Smooth muscle cell (in vitro differentiated cells): ENCODE measurements around the gene SPATS2L. TPM values are rescaled to one million over a fixed set of nuclear protein-coding genes. Genes with fewer than 3 reads are reported as not detected.

Experiments
- DNase-seq: peaks from one replicate; lab custom pipeline; 2025; ENCODE audit not compliant: unreplicated experiment; lab: John Stamatoyannopoulos, UW
- H2AFZ ChIP-seq: fragments of 200-600 bp; sonication (generic); 2 replicates; pipeline ENCODE4 v1.6.0; 2016; ENCODE audit warnings: antibody characterized with exemption, low read depth, mild to moderate bottlenecking
- H3F3A ChIP-seq: fragments of 200-600 bp; sonication (generic); 2 replicates; pipeline ENCODE4 v1.6.0; 2017; ENCODE audit warnings: antibody characterized with exemption, low read depth
- H3K27ac ChIP-seq: fragments of 200-600 bp; sonication (generic); 2 replicates; pipeline ENCODE4 v1.5.1; 2016; ENCODE audit warnings: low read depth, mild to moderate bottlenecking
- H3K27me3 ChIP-seq: fragments of 200-600 bp; sonication (generic); 2 replicates; pipeline ENCODE4 v1.6.1; 2016; ENCODE audit warnings: low read depth, mild to moderate bottlenecking
- H3K36me3 ChIP-seq: fragments of 200-600 bp; sonication (generic); 2 replicates; pipeline ENCODE4 v1.5.1; 2016; ENCODE audit warnings: low read depth
- H3K4me1 ChIP-seq: fragments of 200-600 bp; sonication (generic); 2 replicates; pipeline ENCODE4 v1.5.1; 2016; ENCODE audit warnings: low read depth
- H3K4me2 ChIP-seq: fragments of 200-600 bp; sonication (generic); 2 replicates; pipeline ENCODE4 v1.6.0; 2016; ENCODE audit warnings: mild to moderate bottlenecking
- H3K4me3 ChIP-seq: fragments of 200-600 bp; sonication (generic); 2 replicates; pipeline ENCODE4 v1.5.1; 2016; ENCODE audit warnings: mild to moderate bottlenecking
- H3K79me2 ChIP-seq: fragments of 200-600 bp; sonication (generic); 2 replicates; pipeline ENCODE4 v1.6.0; 2016; ENCODE audit warnings: low read depth, mild to moderate bottlenecking
- H3K9ac ChIP-seq: fragments of 200-600 bp; sonication (generic); 2 replicates; pipeline ENCODE4 v1.6.0; 2016; ENCODE audit warnings: low read depth
- H3K9me3 ChIP-seq: fragments of 200-600 bp; sonication (generic); replicated peaks from 2 replicates; pipeline ENCODE4 v1.5.1; 2016; ENCODE audit warnings: low read depth
- H4K20me1 ChIP-seq: fragments of 200-600 bp; sonication (generic); 2 replicates; pipeline ENCODE4 v1.6.0; 2016; ENCODE audit warnings: low read depth
- CTCF ChIP-seq: fragments of 200-600 bp; sonication (generic); IDR thresholded peaks from 2 replicates; pipeline ENCODE4 v1.5.1; 2017; ENCODE audit warnings: borderline replicate concordance, mild to moderate bottlenecking, antibody characterized with exemption; ENCODE audit not compliant: insufficient read depth, poor library complexity, severe bottlenecking
- WGBS: methylation state at CpG from one replicate; pipeline ENCODE4 v1.1.7; 2016; ENCODE audit warnings: low lambda C conversion rate; 5-methylcytosine and 5-hydroxymethylcytosine counted together
- polyA plus RNA-seq: library from polyadenylated mRNA; unstranded; fragments of >200 nt; fragmentation: Nextera tagmentation; extraction: Ambion mirVana; gene quantifications from 2 replicates; pipeline ENCODE4 v1.2.1, GENCODE V29; 2016
- total RNA-seq: library from RNA; depleted of rRNA; stranded (reverse); fragments of >200 nt; gene quantifications from 2 replicates; pipeline ENCODE4 v1.2.3, GENCODE V29; 2014

SPATS2L gene
- total and polyA plus RNA-seq, 2 experiments from 2014 or later = 356 to 432 TPM

- no peak for DNase-seq
- no peak overlapping the region for H2AFZ ChIP-seq
- H3K27ac ChIP-seq = peak overlapping the region; percentile 41
- H3K4me1 ChIP-seq = peaks cover 12% of the 10 kb centered on the region
- H3K36me3 ChIP-seq = no peaks in the 10 kb centered on the region
- no peak for TF ChIP-seq CTCF
- H3K9ac ChIP-seq = no peak overlapping the region
- H3K4me2 ChIP-seq = no peak overlapping the region
- peaks cover 19% of the 10 kb centered on the region for H3F3A ChIP-seq
- peaks cover 94% of the 10 kb centered on the region for H3K79me2 ChIP-seq
- H4K20me1 ChIP-seq = peaks cover 25% of the 10 kb centered on the region
- no peak overlapping the region for H3K4me3 ChIP-seq
- H3K27me3 ChIP-seq = no peaks in the 10 kb centered on the region
- 100% methylated on average over 1 of the region's 1 CpG for WGBS
- no peaks in the 10 kb centered on the region for H3K9me3 ChIP-seq
These were observed 93.1 kb downstream of the SPATS2L start for GRCh38 chr2:200399636-200400035.

GRCh38 chr2:200403814-200404213 is 97.3 kb downstream of the SPATS2L start:
- Histone ChIP-seq H3K36me3 (no peaks in the 10 kb centered on the region), H3K27ac (peak overlapping the region; percentile 96), H3K79me2 (peaks cover 68% of the 10 kb centered on the region), H3K9ac (no peak overlapping the region), H3F3A (peaks cover 48% of the 10 kb centered on the region), H3K4me1 (peaks cover 31% of the 10 kb centered on the region), H3K4me3 (no peak overlapping the region), H4K20me1 (peaks cover 4% of the 10 kb centered on the region), H3K27me3 (no peaks in the 10 kb centered on the region), H3K9me3 (no peaks in the 10 kb centered on the region), H3K4me2 (no peak overlapping the region), H2AFZ (no peak overlapping the region)
- DNase-seq = no peak
- no peak for TF ChIP-seq CTCF
- WGBS = 84% methylated on average over 4 of the region's 4 CpGs

- no peak for DNase-seq
- H3K9ac ChIP-seq = no peak overlapping the region
- peak overlapping the region; percentile 96 for H3K27ac ChIP-seq
- H2AFZ ChIP-seq = no peak overlapping the region
- no peak overlapping the region for H3K4me3 ChIP-seq
- 97% methylated on average over 4 of the region's 4 CpGs for WGBS
- peaks cover 12% of the 10 kb centered on the region for H4K20me1 ChIP-seq
- peaks cover 38% of the 10 kb centered on the region for H3K4me1 ChIP-seq
- no peak for TF ChIP-seq CTCF
- no peaks in the 10 kb centered on the region for H3K9me3 ChIP-seq
- H3K36me3 ChIP-seq = no peaks in the 10 kb centered on the region
- H3K4me2 ChIP-seq = peak overlapping the region; percentile 80
- peaks cover 67% of the 10 kb centered on the region for H3K79me2 ChIP-seq
- peaks cover 42% of the 10 kb centered on the region for H3F3A ChIP-seq
- no peaks in the 10 kb centered on the region for H3K27me3 ChIP-seq
These were observed 98.1 kb downstream of the SPATS2L start for GRCh38 chr2:200404615-200405014.

DNA sequence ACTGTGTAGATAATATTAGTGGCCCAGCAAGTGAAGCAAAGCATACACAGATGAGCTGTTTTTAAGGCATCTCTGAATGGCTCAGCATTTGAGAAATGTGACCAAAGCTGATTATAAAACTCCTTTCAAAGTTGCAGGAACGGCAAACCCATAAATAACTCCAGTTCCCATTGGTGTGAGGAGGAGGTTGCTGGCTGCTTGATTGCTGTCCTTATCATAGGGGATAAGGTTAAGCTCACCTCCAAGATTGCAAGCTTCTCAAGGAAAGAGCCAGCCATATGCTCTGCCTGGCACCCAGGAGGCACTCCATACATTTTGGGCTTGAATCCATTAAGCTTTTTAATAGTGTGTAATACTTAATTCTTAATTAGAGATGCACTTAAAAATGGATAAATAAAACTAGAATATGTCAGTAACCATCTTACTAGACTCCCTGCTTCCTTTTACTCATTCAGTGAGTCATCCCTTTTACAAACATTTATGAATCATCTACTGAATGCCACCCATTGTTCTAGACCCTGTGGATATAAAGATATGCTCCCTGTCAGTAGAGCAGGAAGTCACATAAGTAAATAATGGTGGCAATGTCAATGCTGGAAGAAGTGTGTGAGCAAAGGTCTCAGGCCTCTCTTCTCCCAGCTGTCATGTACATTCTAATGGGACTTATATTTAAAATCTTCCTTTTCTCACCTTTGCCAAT is 99.3 kb downstream of the SPATS2L start:
- H3K27ac ChIP-seq = peak overlapping the region; percentile 96
- peak overlapping the region; percentile 72 for H3K9ac ChIP-seq
- no peaks in the 10 kb centered on the region for H3K27me3 ChIP-seq
- H3K79me2 ChIP-seq = peaks cover 67% of the 10 kb centered on the region
- WGBS = 0% methylated on average over 1 of the region's 1 CpG
- H3K4me3 ChIP-seq = no peak overlapping the region
- TF ChIP-seq CTCF = no peak
- no peak overlapping the region for H2AFZ ChIP-seq
- H4K20me1 ChIP-seq = peaks cover 13% of the 10 kb centered on the region
- peaks cover 38% of the 10 kb centered on the region for H3K4me1 ChIP-seq
- no peak for DNase-seq
- H3K4me2 ChIP-seq = peak overlapping the region; percentile 80
- no peaks in the 10 kb centered on the region for H3K9me3 ChIP-seq
- H3F3A ChIP-seq = peaks cover 37% of the 10 kb centered on the region
- H3K36me3 ChIP-seq = no peaks in the 10 kb centered on the region
